HCT116 (cell line): ENCODE results near the gene CNN2.

ENCODE experiments used
- CBX3 ChIP-seq: IDR thresholded peaks from 2 replicates; pipeline ENCODE4 v1.6.1; 2012; ENCODE audit warnings: low read depth
- CEBPB ChIP-seq: IDR thresholded peaks from 2 replicates; pipeline ENCODE4 v1.6.1; 2012; ENCODE audit warnings: low read depth
- EGR1 ChIP-seq: IDR thresholded peaks from 2 replicates; pipeline ENCODE4 v1.6.1; 2012; ENCODE audit warnings: low read depth
- EZH2 ChIP-seq: fragments of 200-600 bp; sonication (generic); IDR thresholded peaks from 2 replicates; pipeline ENCODE4 v1.6.1; 2017; ENCODE audit warnings: antibody characterized with exemption, mixed run types
- JUND ChIP-seq: IDR thresholded peaks from 2 replicates; pipeline ENCODE4 v1.6.1; 2012
- POLR2A ChIP-seq: IDR thresholded peaks from 2 replicates; pipeline ENCODE4 v1.7.0; 2011; ENCODE audit warnings: borderline replicate concordance; ENCODE audit not compliant: insufficient read depth, insufficient read length; ENCODE audit errors: extremely low read depth
- POLR2AphosphoS5 ChIP-seq: IDR thresholded peaks from 2 replicates; pipeline ENCODE4 v1.6.1; 2011; ENCODE audit warnings: mild to moderate bottlenecking, low read depth, low read length, moderate library complexity
- REST ChIP-seq: IDR thresholded peaks from 2 replicates; pipeline ENCODE4 v1.6.1; 2012; ENCODE audit warnings: low read depth
- SP1 ChIP-seq: IDR thresholded peaks from 2 replicates; pipeline ENCODE4 v1.6.1; 2012; ENCODE audit warnings: low read depth
- TCF7L2 ChIP-seq: IDR thresholded peaks from 2 replicates; pipeline ENCODE4 v1.7.0; 2011; ENCODE audit warnings: borderline replicate concordance, inconsistent platforms; ENCODE audit not compliant: insufficient read depth, insufficient read length; ENCODE audit errors: extremely low read depth
- ZNF274 ChIP-seq: fragments of 200-500 bp; sonication (Bioruptor generic); IDR thresholded peaks from 2 replicates; pipeline ENCODE4 v1.6.1; 2014; ENCODE audit warnings: mild to moderate bottlenecking, low read depth, low read length, inconsistent platforms
- TF ChIP-seq, protein P1 (sequence below), 3 experiments: fragments of 200-600 bp in 1 of 3; sonication (generic) in 1 of 3; IDR thresholded peaks in 2 of 3; conservative IDR thresholded peaks in 1 of 3; 2 replicates each; pipeline ENCODE4 v1.5.1; 2012 to 2017; ENCODE audit warnings: low read depth in 2 of 3, low read length in 2 of 3, antibody characterized with exemption in 1 of 3, borderline replicate concordance in 1 of 3, control low read depth in 1 of 3, mild to moderate bottlenecking in 1 of 3, mixed read lengths in 1 of 3, mixed run types in 1 of 3, moderate library complexity in 1 of 3; ENCODE audit not compliant: insufficient read depth in 1 of 3
- TF ChIP-seq, protein P2 (sequence below): IDR thresholded peaks from 2 replicates; pipeline ENCODE4 v1.6.1; 2012
- TF ChIP-seq, protein P3 (sequence below): IDR thresholded peaks from 2 replicates; pipeline ENCODE4 v1.6.1; 2012

- no peak for TF ChIP-seq POLR2AphosphoS5
- TF ChIP-seq, protein P1, sequence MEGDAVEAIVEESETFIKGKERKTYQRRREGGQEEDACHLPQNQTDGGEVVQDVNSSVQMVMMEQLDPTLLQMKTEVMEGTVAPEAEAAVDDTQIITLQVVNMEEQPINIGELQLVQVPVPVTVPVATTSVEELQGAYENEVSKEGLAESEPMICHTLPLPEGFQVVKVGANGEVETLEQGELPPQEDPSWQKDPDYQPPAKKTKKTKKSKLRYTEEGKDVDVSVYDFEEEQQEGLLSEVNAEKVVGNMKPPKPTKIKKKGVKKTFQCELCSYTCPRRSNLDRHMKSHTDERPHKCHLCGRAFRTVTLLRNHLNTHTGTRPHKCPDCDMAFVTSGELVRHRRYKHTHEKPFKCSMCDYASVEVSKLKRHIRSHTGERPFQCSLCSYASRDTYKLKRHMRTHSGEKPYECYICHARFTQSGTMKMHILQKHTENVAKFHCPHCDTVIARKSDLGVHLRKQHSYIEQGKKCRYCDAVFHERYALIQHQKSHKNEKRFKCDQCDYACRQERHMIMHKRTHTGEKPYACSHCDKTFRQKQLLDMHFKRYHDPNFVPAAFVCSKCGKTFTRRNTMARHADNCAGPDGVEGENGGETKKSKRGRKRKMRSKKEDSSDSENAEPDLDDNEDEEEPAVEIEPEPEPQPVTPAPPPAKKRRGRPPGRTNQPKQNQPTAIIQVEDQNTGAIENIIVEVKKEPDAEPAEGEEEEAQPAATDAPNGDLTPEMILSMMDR (IDR thresholded peaks at IDR 0.05 in 2 of 3, conservative IDR thresholded peaks at IDR 0.05 in 1 of 3; ENCODE audit: borderline replicate concordance in 1 of 3, insufficient read depth in 1 of 3, low read depth in 2 of 3, low read length in 2 of 3) = no peak
- TF ChIP-seq POLR2A = no peak
- TF ChIP-seq TCF7L2 = no peak
- TF ChIP-seq, protein P2, sequence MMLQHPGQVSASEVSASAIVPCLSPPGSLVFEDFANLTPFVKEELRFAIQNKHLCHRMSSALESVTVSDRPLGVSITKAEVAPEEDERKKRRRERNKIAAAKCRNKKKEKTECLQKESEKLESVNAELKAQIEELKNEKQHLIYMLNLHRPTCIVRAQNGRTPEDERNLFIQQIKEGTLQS = no peak
- no peak for TF ChIP-seq REST
- TF ChIP-seq, protein P3, sequence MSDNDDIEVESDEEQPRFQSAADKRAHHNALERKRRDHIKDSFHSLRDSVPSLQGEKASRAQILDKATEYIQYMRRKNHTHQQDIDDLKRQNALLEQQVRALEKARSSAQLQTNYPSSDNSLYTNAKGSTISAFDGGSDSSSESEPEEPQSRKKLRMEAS = no peak
- TF ChIP-seq JUND = no peak
- no peak for TF ChIP-seq CBX3
- TF ChIP-seq ZNF274 = no peak
- TF ChIP-seq EZH2 = no peak
- no peak for TF ChIP-seq SP1
- no peak for TF ChIP-seq CEBPB
- TF ChIP-seq EGR1 = no peak
Observed at GRCh38 chr19:1081301-1082164, 55.1 kb downstream of the CNN2 start.
